ENCODE data around the gene SLC7A9.
"Not testable (repeated sequence)": the region's sequence is repeated elsewhere in the genome, so short reads cannot be mapped to it uniquely, and the experiment has no call there.

- TF ChIP-seq POLR2AphosphoS5 (IDR thresholded peaks at IDR 0.05; ENCODE audit: low read length); CBX5 (IDR thresholded peaks at IDR 0.05; ENCODE audit: low read depth); TCF12 (IDR thresholded peaks at IDR 0.05; ENCODE audit: low read depth, low read length); FOXM1 (IDR thresholded peaks at IDR 0.05; ENCODE audit: low read depth, low read length); HCFC1 (IDR thresholded peaks at IDR 0.05; ENCODE audit: low read length); CTCF (IDR thresholded peaks at IDR 0.05 in 2 of 3, conservative IDR thresholded peaks at IDR 0.05 in 1 of 3; ENCODE audit: control insufficient read depth in 2 of 3, extremely low read depth in 1 of 3, insufficient read depth in 1 of 3, low read depth in 3 of 3, low read length in 3 of 3); EP300 (IDR thresholded peaks at IDR 0.05; ENCODE audit: borderline replicate concordance in 1 of 2, control insufficient read depth in 1 of 2, low read depth in 2 of 2, low read length in 2 of 2); NFIC (IDR thresholded peaks at IDR 0.05; ENCODE audit: low read depth, low read length); NR2C2 (IDR thresholded peaks at IDR 0.05; ENCODE audit: borderline replicate concordance, control insufficient read depth, insufficient read length, low read depth); ZBTB11 (CRISPR knock-in tag; IDR thresholded peaks at IDR 0.05); RAD21 (IDR thresholded peaks at IDR 0.05; ENCODE audit: insufficient read depth, low read depth, low read length); E2F4 (IDR thresholded peaks at IDR 0.05; ENCODE audit: low read depth, low read length); ZNF592 (IDR thresholded peaks at IDR 0.05): not testable (repeated sequence)
Observed at GRCh38 chr19:32832825-32833224, 36.7 kb downstream of the SLC7A9 start.
